HepG2 (cell line): ENCODE data around the gene ETFB. TPM values are rescaled to one million over a fixed set of nuclear protein-coding genes. Genes with fewer than 3 reads are reported as not detected.

ENCODE experiments used
- AKAP8 ChIP-seq: sonication (generic); formaldehyde crosslinking; IDR thresholded peaks from 2 replicates; pipeline ENCODE4 v1.5.1; 2020; ENCODE audit warnings: mild to moderate bottlenecking, missing genetic modification reagents
- BHLHE40 ChIP-seq: IDR thresholded peaks from 2 replicates; pipeline ENCODE4 v1.6.1; 2011; ENCODE audit warnings: low read length, improper control_type of control experiment
- CAMTA2 ChIP-seq: sonication (generic); formaldehyde crosslinking; IDR thresholded peaks from 2 replicates; pipeline ENCODE4 v1.4.0; 2020; ENCODE audit warnings: mild to moderate bottlenecking, missing genetic modification reagents, borderline replicate concordance
- CCAR2 ChIP-seq: fragments of 200-400 bp; formaldehyde crosslinking; optimal IDR thresholded peaks from 2 replicates; pipeline ENCODE3; 2018; ENCODE audit warnings: low read depth, mild to moderate bottlenecking, low read length, moderate library complexity
- E2F5 ChIP-seq: sonication (generic); formaldehyde crosslinking; conservative IDR thresholded peaks from 2 replicates; pipeline ENCODE4 v1.4.0; 2020; ENCODE audit warnings: missing genetic modification reagents
- ESRRA ChIP-seq: sonication (generic); formaldehyde crosslinking; IDR thresholded peaks from 2 replicates; pipeline ENCODE4 v1.5.1; 2020; ENCODE audit warnings: mild to moderate bottlenecking, low read depth, missing genetic modification reagents
- FOXA3 ChIP-seq: IDR thresholded peaks from 2 replicates; pipeline ENCODE4 v1.6.1; 2016; ENCODE audit warnings: missing genetic modification reagents, missing compliant biosample characterization
- GATAD1 ChIP-seq: IDR thresholded peaks from 2 replicates; pipeline ENCODE4 v1.6.1; 2016; ENCODE audit warnings: missing genetic modification reagents, missing compliant biosample characterization
- GATAD2A ChIP-seq: IDR thresholded peaks from 2 replicates; pipeline ENCODE4 v1.6.1; 2016
- GZF1 ChIP-seq: sonication (generic); formaldehyde crosslinking; IDR thresholded peaks from 2 replicates; pipeline ENCODE4 v1.5.1; 2020; ENCODE audit warnings: mild to moderate bottlenecking, missing genetic modification reagents
- IRX3 ChIP-seq: sonication (generic); formaldehyde crosslinking; IDR thresholded peaks from 2 replicates; pipeline ENCODE4 v1.8.1; 2023; ENCODE audit warnings: mild to moderate bottlenecking, low read depth, missing genetic modification reagents, borderline replicate concordance
- MXD1 ChIP-seq: sonication (generic); formaldehyde crosslinking; IDR thresholded peaks from 2 replicates; pipeline ENCODE4 v1.4.0; 2020; ENCODE audit warnings: mild to moderate bottlenecking, missing genetic modification reagents
- NR2F6 ChIP-seq, 2 experiments: IDR thresholded peaks; 2 replicates each; pipeline ENCODE4 v1.6.1; 2016; ENCODE audit warnings: antibody characterized with exemption in 1 of 2, mild to moderate bottlenecking in 1 of 2
- SIN3B ChIP-seq: fragments of 150-350 bp; IDR thresholded peaks from 2 replicates; pipeline ENCODE4 v1.6.1; 2014; ENCODE audit warnings: low read length
- TFDP2 ChIP-seq: sonication (generic); formaldehyde crosslinking; IDR thresholded peaks from 2 replicates; pipeline ENCODE4 v1.4.0; 2020; ENCODE audit warnings: missing genetic modification reagents
- ZFP91 ChIP-seq: sonication (generic); formaldehyde crosslinking; IDR thresholded peaks from 2 replicates; pipeline ENCODE4 v1.9.0; 2022; ENCODE audit warnings: missing genetic modification reagents, mild to moderate bottlenecking, borderline replicate concordance
- ZNF251 ChIP-seq: sonication (generic); formaldehyde crosslinking; IDR thresholded peaks from 2 replicates; pipeline ENCODE4 v1.9.0; 2021; ENCODE audit warnings: mild to moderate bottlenecking, missing genetic modification reagents
- ZNF577 ChIP-seq: sonication (generic); formaldehyde crosslinking; IDR thresholded peaks from 2 replicates; pipeline ENCODE4 v1.4.0; 2020; ENCODE audit warnings: mild to moderate bottlenecking, low read depth, missing genetic modification reagents, borderline replicate concordance
- ZNF609 ChIP-seq: sonication (generic); formaldehyde crosslinking; IDR thresholded peaks from 2 replicates; pipeline ENCODE4 v1.4.0; 2020; ENCODE audit warnings: mild to moderate bottlenecking, missing genetic modification reagents, borderline replicate concordance
- ZNF709 ChIP-seq: sonication (generic); formaldehyde crosslinking; IDR thresholded peaks from 2 replicates; pipeline ENCODE4 v1.5.0; 2020; ENCODE audit warnings: mild to moderate bottlenecking, missing genetic modification reagents
- ZNF766 ChIP-seq: sonication (generic); formaldehyde crosslinking; IDR thresholded peaks from 2 replicates; pipeline ENCODE4 v1.5.0; 2020; ENCODE audit warnings: missing genetic modification reagents, borderline replicate concordance
- ZNF776 ChIP-seq: sonication (generic); formaldehyde crosslinking; IDR thresholded peaks from 2 replicates; pipeline ENCODE4 v1.4.0; 2020; ENCODE audit warnings: mild to moderate bottlenecking, missing genetic modification reagents
- ZSCAN30 ChIP-seq: sonication (generic); formaldehyde crosslinking; IDR thresholded peaks from 2 replicates; pipeline ENCODE4 v1.5.0; 2020; ENCODE audit warnings: mild to moderate bottlenecking, missing genetic modification reagents
- polyA plus RNA-seq, 8 experiments: library from polyadenylated mRNA; depleted of rRNA in 3 of 8; stranded (reverse) in 7 of 8; unstranded in 1 of 8; fragments of >200 nt; fragmentation: Illumina TruSeq in 4 of 8; extraction: Trizol in 4 of 8; gene quantifications; 2 replicates each; pipeline versions ENCODE4 v1.2.1 to v1.2.3, GENCODE V29; 2011 to 2016; ENCODE audit warnings: low read depth in 4 of 8, missing spikeins in 1 of 8, mixed read lengths in 1 of 8; ENCODE audit not compliant: insufficient read depth in 1 of 8
- total RNA-seq, 5 experiments: library from RNA; depleted of rRNA; stranded (reverse); fragments of >200 nt; fragmentation: Illumina TruSeq; extraction: Trizol; gene quantifications; 2 replicates each; pipeline ENCODE4 v1.2.3, GENCODE V29; 2016; ENCODE audit warnings: low read depth in 1 of 5

The ETFB gene
- total and polyA plus RNA-seq, 2 of the 13 experiments (the other 11 are each of a cell fraction or from before 2014, with no cell fraction given), result 678 to 1,314 TPM

GRCh38 chr19:51387924-51388389 is 21.8 kb upstream of the ETFB start, which contains the start of gene LIM2 (continued):
- TF ChIP-seq SIN3B (no peak), ZNF609 (no peak), ZFP91 (CRISPR knock-in tag) (no peak), ZNF766 (CRISPR knock-in tag) (no peak), ZNF776 (no peak), GZF1 (CRISPR knock-in tag) (no peak), AKAP8 (no peak), CCAR2 (no peak), ZSCAN30 (CRISPR knock-in tag) (no peak), E2F5 (CRISPR knock-in tag) (no peak), ESRRA (CRISPR knock-in tag) (0 out of 2 replicates have a peak, but pooled peaks have one; percentile 23), TFDP2 (CRISPR knock-in tag) (no peak), FOXA3 (CRISPR knock-in tag) (peak; percentile 43), IRX3 (CRISPR knock-in tag) (no peak), ZNF251 (CRISPR knock-in tag) (no peak), ZNF709 (no peak), BHLHE40 (no peak), CAMTA2 (CRISPR knock-in tag) (no peak), NR2F6 (IDR thresholded peaks at IDR 0.05) (peak; percentile 89), NR2F6 (CRISPR knock-in tag; IDR thresholded peaks at IDR 0.05) (peak; percentile 95), GATAD1 (0 out of 2 replicates have a peak, but pooled peaks have one; percentile 23), ZNF577 (CRISPR knock-in tag) (no peak), GATAD2A (peak; percentile 52), MXD1 (no peak)
